ENCODE measurements around the gene HSPA12A. TPM values are rescaled to one million over a fixed set of nuclear protein-coding genes. Genes with fewer than 3 reads are reported as not detected.

The HSPA12A gene
- total RNA-seq, 1 donor from 2014 or later = 16.5 TPM

- no peak for DNase-seq (ENCODE audit: low spot score)
Measured at GRCh38 chr10:116743266-116744064, 1.1 kb upstream of the HSPA12A start.

GRCh38 chr10:116741391-116742351 lies 695 bp downstream of the HSPA12A start:
- no peak for DNase-seq (ENCODE audit: low spot score)

DNA sequence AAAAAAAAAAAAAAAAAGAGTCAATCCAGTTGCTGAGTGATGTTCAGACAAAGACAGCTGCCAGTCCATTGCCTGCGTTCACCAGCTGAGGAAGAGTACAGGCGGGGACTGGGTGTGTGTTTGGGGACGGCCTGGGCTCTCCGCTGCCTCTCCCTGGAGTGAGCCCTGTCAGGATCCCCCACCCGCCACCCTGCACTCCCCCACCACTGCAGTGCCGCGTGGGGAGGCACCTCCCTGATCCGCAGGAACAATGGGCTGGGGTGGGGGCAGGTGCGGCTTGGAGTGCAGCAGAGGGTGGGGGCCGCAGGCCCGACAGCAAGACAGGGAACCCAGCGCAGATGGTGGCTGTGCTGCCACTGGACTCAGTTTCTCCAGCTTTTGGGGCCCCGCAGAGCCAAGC lies 1.4 kb downstream of the HSPA12A start:
- no peak for DNase-seq (ENCODE audit: low spot score)

- DNase-seq (ENCODE audit: low spot score) = no peak
Measured at GRCh38 chr10:116738339-116738738, 4.0 kb downstream of the HSPA12A start.

GRCh38 chr10:116737627-116738327 lies 4.6 kb downstream of the HSPA12A start:
- DNase-seq (ENCODE audit: low spot score) = no peak

- DNase-seq (ENCODE audit: low spot score) = no peak
Measured at GRCh38 chr10:116733566-116733965, 8.8 kb downstream of the HSPA12A start.

GRCh38 chr10:116732573-116732972 lies 9.8 kb downstream of the HSPA12A start:
- no peak for DNase-seq (ENCODE audit: low spot score)

DNA sequence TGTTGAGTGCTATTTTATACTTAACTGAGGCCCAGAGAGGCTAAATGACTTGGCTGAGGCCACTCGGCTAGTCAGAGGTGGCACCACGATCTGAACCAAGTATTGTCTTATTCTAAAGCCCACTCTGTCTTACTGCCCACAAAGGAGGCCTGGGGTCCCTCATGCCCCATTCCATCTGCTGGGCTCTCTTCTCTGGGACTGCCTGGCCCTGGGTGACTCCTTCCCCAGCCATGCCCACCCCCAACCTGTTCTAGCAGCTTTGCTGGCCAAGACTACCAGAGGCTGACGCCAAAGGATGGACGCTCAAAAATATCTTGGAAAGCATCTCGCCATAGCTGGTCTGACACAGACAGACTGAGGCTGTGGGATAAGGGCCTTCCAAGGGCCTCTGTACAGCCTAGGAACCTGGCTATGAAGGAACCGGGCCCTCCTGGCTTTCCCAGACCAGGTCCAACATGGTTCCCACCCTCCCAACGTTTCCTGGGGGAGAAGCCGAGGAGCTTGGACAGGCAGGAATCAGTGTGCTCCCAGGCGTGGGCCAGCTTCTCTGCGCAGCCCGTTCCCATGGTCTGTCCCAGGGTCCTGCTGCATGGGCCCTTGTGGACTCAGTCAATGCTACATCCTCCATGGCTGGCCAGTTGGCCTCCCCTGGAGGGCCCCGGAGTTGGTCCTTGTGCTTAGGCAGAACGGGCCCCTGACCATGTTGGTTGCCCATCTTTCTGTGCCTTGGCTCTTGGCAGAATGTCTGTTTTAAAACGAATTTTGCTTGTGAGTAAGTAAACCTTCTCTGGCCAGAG lies 11.7 kb downstream of the HSPA12A start:
- no peak for DNase-seq (ENCODE audit: low spot score)

GRCh38 chr10:116729243-116729642 lies 13.1 kb downstream of the HSPA12A start:
- no peak for DNase-seq (ENCODE audit: low spot score)

DNA sequence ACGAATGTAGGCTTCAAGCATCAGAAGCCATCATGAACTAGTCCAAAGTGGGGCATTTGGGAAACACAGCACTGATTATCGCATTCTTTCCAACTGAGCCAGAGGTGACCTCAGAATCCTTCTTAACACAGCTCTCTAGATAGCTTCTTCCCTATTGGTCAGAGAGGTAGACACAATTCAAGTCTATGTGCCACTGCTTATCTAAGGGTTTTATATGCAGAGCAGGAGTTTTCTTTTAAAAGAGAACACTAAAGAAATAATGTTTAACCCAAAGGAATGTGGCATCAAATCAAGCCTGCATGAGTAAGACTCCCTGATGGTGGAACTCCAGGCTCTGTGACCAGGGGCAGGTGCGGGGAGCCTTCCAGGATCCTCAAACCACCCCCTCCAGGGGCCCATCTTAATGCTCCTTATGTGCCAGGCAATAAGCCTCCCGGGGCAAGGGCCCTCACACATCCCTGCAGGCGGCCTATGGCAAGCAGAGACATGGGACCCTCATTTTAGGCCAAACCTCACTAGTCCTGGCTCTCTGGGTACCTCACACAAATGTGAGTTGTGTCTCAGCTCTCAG lies 13.8 kb downstream of the HSPA12A start:
- DNase-seq (ENCODE audit: low spot score) = no peak

GRCh38 chr10:116723428-116724281 lies 18.7 kb downstream of the HSPA12A start:
- DNase-seq (ENCODE audit: low spot score) = no peak

DNA sequence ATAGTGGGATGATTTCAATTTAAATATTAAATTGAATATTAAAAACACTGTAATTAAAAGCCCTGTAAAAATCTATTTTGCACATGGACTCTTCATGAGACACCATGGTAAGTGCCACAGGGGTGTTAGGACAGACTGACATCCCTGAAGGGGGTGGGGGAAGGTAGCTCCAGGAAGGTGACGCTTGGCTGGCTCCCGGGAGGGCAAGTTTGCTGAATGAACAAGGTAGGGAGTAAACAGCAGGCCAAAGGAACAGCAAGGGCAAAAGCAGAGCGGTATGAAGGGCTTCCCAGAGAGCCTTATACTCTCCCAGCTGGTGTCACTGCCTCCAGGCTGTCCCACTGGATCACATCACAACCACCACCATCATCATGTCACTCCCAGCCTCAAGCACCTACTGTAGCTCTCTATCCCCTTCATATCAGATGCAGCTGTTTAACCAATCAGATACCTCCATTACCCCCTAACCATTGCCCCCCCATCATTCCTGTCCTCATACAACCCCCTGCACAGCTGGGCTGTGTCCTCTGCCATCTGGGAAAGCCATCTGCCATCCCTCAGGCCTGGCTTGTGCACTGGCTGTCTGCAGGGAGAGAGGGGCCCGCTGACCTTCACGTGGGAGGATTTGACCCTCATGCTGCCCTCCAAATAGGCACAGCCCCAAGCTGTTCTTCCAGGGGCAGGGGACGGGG lies 19.5 kb downstream of the HSPA12A start:
- DNase-seq (ENCODE audit: low spot score) = no peak

- no peak for DNase-seq (ENCODE audit: low spot score)
Measured at GRCh38 chr10:116721547-116722392, 20.6 kb downstream of the HSPA12A start.

DNA sequence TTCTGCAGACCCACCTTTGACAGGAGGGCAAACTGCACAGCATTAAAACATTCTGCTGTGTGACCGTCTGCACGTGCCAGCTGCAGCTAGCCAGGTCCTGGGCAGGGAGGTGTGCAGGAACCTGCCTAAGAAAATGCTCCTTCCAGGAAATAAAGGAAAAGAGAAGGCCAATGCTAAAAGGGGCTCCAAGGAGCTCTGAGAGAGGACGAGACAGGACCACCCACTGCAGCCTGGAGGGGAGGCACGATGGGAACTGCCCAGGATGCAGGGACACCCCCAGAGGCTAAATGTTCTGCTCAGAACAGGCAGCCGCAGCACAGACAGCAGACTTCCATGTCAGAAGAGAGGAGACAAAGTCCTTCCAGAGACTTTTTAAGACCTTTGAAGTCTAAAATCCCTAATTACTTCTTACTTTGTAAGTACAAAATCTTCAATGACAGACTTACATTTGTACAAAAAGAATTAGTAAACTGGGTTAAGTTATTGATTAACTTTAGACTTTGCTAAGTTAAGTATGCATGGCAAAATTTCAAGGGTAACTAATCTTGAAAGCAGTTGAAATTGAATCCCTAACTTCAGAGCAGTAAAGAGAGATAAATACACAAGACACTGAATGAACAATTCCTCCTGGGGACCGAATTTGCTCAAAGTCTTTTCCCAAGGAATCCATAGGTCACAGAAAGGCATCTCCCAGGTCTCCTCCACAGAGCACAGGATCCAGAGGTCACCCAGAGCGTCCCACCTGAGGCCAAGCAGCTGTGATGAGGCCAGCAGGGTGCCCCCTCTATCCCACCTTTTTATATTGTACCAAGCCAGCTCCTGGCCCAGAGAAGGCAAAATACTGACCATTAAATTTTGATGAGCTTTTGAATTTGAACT lies 21.5 kb downstream of the HSPA12A start:
- no peak for DNase-seq (ENCODE audit: low spot score)

DNA sequence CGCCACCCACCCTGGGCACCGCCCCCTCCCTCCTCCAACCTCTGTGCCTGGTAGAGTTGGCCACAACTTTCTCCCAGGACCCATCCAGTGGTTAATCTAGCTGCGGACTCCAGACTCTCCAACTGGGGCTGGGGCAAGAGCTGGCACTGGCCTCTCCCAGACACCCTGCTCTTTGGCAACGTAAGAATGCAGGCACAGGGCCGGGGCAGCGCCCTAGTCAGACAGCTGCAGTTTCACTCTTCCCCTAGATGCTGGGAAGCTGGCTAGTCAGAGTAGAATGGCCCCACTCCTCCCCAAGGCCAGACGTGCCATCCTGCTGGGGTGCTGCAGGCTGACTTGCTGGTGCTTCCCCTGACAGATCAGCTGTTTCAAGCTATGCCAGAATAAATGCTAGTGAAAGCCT lies 22.1 kb downstream of the HSPA12A start:
- no peak for DNase-seq (ENCODE audit: low spot score)

DNA sequence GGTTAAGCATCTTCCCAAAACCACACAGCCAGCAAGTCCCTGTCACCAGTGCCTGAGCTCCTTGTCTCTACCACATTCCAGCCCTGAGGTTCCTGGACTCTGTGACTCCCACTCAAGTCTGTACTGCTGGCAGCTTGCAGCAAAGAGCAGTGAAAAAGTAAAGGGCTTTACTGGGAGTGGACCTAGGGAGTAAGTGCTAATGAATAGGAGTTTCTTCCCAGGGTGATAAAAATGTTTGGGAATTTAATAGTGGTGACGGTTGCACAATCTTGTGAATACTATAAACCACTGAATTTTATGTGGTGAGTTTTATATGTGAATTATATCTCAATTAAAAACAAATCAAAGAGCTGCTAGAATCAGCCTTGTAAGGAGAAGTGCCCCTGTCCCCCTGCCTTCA lies 22.6 kb downstream of the HSPA12A start:
- no peak for DNase-seq (ENCODE audit: low spot score)

- no peak for DNase-seq (ENCODE audit: low spot score)
Measured at GRCh38 chr10:116718058-116718457, 24.3 kb downstream of the HSPA12A start.
